PC-9 (cell line): ENCODE data around the gene DIAPH3.

ENCODE experiments used
- EZH2 ChIP-seq: fragments of 200-600 bp; sonication (generic); IDR thresholded peaks from 2 replicates; pipeline ENCODE4 v1.8.0; 2017; ENCODE audit warnings: antibody characterized with exemption, low read depth
- TF ChIP-seq, protein P1 (sequence below): fragments of 200-600 bp; sonication (generic); conservative IDR thresholded peaks from 2 replicates; pipeline ENCODE4 v1.6.1; 2017; ENCODE audit warnings: mixed run types, antibody characterized with exemption, mild to moderate bottlenecking, moderate library complexity

DNA sequence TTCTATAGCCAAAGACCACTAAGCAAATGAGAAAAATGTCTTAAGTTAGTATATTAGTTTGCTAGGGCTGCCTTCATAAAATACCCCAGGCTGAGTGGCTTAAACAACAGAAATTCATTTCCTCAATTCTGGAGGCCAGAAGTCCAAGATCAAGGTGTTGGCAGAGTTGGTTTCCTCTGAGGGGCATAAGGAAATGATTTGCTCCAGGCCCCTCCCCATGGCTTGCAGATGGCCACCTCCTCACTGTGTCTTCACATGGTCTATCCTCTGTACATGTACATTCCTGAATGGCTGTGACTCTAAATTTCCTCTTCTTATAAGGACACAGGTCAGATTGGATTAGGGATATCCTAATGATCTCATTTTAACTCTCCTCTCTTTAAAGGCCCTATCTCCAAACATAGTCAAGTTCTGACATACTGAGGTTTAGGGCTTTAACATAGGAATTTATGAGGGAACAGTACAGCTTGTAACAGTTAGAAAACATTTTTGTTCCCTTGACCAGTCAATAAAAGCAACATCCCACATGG, 307.4 kb downstream of the DIAPH3 start:
- TF ChIP-seq, protein P1, sequence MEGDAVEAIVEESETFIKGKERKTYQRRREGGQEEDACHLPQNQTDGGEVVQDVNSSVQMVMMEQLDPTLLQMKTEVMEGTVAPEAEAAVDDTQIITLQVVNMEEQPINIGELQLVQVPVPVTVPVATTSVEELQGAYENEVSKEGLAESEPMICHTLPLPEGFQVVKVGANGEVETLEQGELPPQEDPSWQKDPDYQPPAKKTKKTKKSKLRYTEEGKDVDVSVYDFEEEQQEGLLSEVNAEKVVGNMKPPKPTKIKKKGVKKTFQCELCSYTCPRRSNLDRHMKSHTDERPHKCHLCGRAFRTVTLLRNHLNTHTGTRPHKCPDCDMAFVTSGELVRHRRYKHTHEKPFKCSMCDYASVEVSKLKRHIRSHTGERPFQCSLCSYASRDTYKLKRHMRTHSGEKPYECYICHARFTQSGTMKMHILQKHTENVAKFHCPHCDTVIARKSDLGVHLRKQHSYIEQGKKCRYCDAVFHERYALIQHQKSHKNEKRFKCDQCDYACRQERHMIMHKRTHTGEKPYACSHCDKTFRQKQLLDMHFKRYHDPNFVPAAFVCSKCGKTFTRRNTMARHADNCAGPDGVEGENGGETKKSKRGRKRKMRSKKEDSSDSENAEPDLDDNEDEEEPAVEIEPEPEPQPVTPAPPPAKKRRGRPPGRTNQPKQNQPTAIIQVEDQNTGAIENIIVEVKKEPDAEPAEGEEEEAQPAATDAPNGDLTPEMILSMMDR: no peak
- no peak for TF ChIP-seq EZH2
